Tongue (tissue), 2 donors: ENCODE measurements around the gene TENM4. TPM values are rescaled to one million over a fixed set of nuclear protein-coding genes. Genes with fewer than 3 reads are reported as not detected.

Experiments
- DNase-seq: peaks from one replicate; pipeline ENCODE4 v3.0.0-alpha.2; 2015
- total RNA-seq: library from RNA; depleted of rRNA; stranded (reverse); fragments of >200 nt; gene quantifications from one replicate; pipeline ENCODE4 v1.2.3, GENCODE V29; 2014

The TENM4 gene
- total RNA-seq, 1 donor from 2014 or later = 63.7 TPM

DNA sequence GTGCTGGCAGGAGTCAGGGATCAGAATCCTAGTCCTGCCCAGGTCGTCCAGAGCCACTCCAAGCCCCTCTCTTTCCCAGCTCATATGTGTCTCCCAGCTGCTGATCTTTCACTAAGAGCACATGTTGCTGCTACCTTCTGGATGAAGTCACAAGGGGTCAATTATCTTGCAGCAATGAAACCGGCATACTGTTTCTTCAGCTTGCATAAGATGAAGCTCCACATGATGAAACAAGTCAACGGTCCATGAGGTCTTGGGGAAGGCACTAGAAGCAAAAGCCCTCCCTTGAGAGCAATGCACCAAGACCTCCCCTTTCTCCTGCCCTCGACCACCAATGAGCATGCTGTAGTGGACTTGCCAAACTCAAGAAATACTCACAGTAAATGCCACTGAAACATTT is 148.9 kb downstream of the TENM4 start:
- DNase-seq = no peak

DNA sequence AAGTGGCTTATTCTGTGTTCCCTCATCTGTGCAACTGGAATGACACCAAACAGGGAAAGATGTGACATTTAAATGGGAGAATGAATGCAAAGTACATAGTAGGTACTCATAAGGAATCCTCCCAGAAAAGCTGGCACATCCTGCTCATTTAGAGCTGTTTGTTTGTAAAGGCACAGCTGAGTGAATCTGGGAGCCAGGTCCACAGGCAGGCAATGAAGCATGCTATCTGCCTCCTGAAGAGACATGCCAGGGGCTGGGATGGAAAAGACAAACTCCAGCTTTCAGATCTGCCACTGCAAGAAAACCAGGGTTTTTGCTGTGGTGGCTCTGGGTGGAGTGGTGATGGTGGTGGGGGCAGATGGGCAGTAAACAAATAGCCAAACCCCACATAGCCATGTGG is 150.1 kb downstream of the TENM4 start:
- no peak for DNase-seq

DNA sequence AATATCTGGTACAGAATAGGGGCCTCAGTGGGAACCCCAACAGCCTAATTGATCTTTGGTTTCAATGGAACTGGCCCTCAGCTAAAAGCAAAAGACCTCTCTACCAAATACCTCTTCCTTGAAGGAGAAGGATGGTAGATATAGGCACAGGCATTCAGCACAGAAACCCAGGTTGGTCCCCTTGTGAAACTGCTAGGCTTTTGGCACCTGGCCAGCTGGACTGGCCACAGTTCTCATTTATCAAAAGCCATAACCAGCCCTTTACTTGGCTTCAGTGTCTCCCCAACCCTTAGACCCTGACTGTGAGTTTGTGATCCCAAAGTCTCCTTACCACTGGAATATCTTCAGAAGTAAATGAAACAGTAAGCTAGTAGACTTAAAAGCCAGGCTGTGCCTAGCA is 152.9 kb downstream of the TENM4 start:
- no peak for DNase-seq

DNA sequence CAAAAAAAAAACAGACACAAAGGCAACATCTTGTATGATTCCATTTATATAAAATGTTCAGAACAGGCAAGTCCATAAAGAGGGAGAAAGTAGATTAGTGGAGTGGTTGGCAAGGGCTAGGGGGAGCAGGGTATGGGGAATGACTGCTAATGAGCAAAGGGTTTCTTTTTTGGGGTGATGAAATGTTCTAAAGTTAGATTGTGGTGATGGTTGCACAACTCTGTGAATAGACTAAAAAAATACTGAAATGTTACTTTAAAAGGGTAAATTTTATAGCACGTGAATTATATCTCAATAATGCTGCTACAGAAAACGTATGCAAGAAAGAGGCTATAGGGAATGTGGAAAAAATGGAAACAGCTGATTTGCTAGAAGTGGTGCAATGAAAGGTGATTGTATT is 155.1 kb downstream of the TENM4 start:
- no peak for DNase-seq

DNA sequence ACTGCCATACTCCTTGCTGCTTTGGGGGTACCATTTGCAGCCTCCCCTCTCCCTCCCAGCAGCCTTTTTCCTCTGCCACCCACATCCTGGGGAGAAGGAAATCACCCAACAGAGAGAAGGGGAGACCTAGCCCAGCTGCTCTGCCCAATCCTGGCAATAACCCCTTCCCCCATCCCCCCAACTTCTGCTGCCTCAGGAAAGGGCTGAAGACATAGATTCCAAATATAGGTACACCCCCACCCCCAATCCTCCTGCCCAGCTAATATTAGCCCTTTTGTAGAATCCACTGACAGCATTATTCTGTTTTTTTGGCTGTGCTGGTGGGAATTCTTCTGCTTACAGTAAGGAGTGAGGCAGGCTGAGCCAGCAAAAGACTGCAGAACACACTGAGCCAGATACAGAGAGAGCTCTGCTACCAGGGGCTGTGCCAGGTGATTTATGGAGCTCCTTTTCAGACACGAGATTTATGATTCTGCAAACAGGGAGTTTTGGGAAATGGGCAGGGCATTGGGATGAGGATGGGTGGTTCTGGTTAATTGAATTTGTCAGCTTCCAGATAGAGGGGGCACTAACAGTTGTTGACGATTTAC is 164.0 kb downstream of the TENM4 start:
- DNase-seq = peak; percentile 27

DNA sequence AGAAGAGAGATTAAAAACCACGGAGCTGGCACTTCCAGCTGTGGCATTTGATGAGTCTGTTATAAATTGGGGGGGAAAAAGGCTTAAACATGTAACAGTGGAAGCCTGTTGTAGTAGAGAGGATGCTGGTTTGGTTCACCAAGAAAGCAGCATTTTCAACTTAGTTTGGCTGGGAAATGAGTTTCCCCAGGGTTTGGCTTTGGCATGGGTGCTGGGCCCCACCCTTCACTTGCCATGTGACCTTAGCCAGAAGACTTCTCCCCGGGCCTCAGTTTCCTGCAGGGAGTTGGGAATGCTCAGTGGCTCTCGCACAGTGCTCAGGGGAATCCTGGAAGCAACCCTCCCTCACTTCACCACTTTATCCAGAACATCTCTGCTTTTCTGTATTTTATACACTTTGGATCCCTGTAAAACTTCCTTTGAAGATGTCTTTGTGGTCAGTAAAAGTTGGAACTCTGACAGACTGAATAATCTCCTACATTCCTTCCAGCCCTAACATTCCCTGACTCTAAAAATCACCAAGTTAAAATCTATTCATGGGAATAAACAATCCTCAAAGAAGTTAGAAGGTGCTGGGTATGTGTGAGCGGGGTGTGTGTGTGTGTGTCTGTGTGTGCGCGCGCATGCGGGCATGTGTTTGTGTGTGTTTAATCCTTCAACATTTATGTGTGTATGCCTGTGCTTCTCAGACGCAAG is 166.0 kb downstream of the TENM4 start:
- DNase-seq = peak; percentile 35

DNA sequence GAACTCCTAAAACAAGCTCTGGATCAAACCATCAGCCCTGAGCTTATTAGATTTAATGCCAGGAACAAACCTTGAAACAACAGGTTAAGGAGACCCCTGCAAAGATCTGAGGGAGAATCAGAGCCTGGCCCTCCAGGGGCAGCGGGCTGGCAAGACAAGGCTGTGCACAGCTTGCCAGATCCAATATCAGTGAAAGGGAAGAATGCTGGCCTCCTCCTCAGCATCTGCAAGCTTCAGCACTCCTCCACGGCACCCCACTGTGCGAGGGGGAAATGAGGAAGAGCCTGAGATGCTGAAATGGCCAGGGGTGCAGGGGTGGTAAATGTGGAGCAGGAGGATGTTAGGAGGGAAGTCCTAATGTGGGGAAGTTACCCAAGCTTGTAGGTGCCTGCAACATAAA is 167.0 kb downstream of the TENM4 start:
- DNase-seq = no peak

DNA sequence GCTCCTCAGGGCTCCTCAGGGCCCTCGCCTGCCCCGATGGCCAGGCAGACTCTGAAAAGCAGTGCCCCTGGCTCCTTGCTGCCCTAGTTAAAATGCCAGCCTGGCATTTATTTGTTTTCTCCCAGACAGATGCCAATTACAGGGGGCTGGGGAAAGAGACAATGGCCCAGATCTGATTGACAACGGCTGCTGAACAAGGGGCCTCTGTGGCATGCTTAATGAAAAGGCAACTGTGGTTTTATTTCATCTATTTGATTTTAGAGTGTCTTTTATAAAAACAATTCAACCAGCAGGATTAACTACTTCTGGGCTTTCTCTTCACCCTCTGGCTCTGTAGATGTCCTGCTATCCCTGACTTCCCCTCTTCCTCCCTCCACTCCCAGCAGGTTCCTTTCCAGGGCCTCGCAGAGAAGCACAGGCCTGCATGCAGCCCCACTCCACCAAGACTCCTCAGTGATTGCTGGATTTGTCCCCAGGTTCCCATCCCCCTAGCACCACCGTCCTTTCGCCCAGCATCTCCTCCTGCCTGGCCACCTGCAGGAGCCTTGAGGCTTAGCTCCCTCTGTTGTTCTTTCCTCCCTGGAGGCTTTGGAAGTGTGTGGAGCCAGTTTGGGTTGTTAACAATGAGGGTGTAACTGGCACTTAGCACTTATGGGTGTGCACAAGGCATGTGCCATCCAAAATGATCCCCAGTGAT is 171.1 kb downstream of the TENM4 start:
- DNase-seq = peak; percentile 33

DNA sequence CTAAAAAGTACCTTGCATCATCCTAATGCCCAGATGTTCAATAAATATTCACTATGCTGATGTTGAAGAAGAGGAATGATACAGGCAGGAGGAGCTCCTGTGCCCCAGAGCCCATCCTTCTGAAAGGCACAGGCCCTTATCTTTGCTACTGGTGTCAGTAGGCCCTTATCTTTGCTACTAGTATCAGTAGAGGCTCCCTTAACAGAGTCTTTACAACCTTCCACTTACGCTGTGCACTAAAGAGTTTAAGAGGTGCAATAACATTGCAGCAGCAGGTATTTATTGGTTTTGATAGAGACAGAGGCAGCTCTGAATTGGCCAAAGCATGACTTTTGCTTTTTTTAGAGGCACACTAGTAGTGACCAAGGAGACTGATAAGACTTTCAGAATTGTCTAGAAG is 174.4 kb downstream of the TENM4 start:
- no peak for DNase-seq

DNA sequence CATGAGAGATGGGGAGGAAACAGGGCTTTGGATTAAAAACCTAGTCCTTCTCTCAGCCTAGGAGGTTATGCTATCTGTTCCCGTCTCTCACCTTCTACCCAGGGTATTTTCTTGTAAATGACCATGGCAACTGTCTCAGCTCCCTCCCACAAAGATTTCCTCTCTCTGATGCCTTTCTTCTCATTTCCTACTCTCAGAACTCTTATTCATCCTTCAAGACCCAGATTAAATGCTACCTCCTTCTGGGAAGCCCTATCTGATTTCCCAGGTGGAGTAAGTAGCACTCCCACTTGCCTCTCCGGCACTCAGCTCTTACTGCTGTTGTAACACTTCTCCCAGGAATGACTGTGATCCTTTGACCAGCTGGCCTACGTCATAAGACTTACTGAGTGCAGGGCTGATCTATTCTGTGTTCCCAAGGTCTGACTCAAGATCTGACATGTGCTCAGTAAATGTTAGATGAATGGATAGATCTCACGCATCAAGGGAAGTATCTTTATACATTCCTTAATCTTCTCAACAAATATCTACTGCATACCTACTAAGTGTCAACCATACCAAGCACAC is 175.0 kb downstream of the TENM4 start:
- no peak for DNase-seq

DNA sequence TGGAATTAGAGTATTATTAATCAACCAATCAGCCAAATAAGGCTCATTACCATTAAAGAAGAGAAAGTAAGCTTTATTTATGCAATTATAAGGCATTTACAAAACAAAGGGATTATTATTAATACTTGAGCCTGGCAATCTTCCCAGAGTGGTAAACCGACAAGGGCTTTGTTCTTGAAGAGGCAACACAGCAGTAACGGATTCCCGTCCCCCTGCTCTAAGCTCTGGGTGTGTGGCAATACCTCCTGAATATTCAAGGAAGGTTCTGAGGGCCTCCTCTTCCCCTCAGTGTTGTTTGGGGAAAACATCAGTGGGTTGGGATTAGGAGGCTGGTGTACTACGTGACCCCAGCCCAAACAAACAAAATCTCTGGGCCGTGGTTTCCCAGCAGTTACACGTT is 176.5 kb downstream of the TENM4 start:
- DNase-seq = no peak

DNA sequence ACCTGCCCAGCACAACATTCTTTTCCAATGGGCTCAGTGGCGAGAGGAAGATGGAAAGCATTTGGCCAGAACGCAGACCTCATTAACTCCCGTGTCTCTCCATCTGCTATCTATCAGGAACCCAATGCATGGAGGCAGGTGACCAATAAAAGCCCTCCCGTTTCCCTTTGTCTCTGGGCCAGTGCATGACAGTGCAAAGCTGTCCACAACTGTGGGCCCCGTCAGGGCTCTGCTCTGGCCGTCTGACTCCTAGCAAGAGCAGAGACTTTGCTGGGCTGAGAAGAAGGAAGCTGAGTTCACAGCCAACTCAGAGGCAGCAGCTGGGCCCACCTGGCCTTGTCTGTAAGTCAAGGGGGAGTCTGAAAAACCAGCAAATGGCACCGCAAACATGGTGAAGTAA is 177.8 kb downstream of the TENM4 start:
- DNase-seq = peak; percentile 94

DNA sequence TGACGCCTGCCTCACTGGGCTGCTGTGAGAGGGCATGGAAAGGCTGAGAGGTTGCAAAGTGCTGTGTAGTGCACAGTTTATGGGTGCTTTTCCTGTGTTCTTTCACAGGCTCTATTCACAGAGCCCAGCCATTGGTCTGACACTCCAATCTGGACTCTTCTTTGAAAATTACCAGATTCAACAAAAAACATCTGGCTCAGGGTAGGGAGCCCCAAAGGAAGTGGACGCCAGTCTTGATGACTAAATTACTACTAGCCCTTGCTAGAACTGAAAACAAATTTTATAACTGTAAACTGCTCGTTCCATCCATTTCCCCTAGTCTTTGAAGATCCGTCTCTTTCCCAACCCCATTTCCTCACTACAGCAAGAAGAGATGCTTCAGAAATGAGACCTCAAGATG is 178.6 kb downstream of the TENM4 start:
- DNase-seq = peak; percentile 74

DNA sequence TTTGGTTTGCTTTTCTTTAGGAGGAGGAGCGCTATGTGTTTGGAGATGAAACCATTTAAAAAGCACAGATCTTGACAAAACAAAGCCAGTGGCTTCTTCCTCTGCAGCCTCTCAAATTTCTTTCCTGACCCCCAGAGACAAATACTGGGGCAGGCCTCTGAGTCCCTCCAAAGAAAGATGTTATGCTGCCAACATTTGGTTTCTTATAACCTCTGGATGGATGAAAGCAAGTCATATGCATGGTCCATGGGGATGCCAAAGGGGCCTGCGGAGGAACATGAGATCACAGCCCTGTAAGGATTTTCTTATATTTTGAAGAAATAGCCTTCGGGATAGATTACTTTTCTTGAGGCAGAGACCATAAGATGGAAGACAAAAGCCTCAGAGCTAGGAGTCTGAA is 179.1 kb downstream of the TENM4 start:
- peak; percentile 43 for DNase-seq

DNA sequence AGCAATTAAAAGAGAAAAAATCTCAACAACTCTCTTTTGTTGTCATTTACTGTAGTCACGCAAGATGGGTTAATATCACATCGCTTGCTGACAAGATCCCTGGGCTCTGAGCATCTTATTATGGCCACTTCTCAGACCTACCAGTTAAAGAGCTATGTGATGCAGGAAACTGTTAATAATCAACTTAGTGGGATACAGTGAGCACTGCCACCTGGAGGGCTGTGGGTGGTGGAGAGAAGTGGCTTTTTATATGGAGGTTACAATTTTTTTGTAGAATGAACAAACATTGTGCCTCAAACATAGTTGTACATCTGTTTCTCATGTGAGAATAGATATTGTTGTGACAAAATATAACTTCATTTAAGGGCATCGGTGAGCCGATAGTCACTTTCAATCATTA is 181.0 kb downstream of the TENM4 start:
- no peak for DNase-seq

DNA sequence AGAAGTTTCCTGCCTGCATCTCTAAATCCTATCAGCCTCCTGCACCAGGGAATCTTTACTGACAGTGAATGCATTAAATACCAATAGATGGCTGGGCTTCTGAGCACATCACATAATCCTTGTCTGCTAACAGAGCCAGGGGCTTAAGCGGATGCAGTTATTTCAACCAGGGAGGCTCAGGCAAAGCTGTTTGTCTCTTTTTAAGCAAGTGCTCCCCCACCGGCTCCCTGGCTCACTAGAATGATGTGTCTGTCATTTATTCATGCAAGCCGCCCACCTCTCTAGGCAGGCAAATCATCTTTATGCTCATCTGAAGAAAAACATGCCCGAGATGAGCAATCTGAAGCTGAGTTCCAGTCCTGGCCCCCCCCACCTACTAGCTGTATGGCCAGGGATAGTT is 182.3 kb downstream of the TENM4 start:
- no peak for DNase-seq

DNA sequence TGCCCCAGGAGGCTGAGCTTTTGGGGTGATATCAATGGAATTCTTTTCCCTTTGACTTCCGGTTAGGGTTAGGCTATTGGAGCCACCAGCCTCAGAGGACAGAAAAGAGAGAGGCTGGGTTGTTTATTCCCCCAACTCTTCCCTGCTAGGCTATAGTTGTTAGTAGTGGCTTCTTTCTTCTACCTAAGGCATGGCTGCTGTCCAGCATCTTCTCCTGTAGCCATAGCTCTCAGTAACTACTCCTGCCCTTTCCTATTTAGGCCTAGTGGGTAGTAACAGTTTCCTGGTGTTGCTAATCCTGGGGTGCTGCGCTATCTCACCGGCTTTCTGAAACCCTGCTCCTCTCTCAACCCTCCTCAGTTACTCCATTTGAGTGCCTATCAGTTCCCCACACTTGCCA is 184.9 kb downstream of the TENM4 start:
- no peak for DNase-seq

DNA sequence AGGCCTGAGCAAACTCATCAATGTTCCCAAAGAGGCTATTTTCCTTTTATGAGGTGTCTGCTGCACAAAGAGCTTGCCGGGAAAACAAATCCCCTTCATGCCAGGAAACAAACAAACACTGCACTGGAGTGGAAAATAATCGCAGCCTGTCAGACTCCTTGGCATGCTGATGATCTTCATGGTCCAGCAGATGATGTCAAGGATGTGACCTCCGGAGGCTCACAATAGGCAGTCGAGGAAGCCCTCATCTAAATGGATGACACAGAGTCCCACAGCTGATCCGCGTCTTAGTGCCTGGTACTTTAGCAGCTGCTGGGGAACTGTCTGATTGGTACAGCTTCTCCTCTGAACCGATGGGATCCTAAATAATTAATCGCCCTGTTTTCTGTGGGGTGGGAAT is 187.6 kb downstream of the TENM4 start:
- DNase-seq = no peak

DNA sequence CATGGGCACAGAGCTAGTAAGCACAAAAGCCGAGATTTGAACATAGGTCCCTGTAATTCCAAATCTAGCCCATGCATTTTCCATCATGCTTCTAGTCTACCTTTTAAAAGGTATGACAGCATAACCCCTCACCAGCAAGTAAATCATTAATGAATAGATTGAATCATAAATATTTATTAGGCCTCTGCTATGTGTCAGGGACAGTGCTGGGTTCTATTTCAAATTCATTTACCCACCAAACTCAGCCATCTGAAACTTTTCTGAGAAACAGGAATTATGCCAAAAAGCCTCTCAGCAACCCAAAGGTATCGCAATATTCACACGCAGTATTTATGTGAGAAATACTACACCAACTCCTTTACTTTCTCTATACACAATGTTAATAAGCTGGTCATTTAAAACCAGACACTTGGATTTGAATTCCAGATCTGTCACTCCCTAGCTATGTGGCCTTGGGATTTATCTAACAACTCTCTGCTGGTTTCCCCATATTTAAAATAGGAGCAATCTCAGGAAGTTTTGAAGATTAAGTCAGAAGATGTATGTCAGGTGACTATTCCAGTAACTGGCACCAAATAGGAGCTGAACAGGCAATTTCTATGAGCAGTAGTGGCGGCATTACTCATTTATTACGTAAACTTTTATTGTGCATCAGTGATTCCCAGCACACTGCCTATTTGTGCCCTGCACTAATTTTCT is 191.4 kb downstream of the TENM4 start:
- no peak for DNase-seq

DNA sequence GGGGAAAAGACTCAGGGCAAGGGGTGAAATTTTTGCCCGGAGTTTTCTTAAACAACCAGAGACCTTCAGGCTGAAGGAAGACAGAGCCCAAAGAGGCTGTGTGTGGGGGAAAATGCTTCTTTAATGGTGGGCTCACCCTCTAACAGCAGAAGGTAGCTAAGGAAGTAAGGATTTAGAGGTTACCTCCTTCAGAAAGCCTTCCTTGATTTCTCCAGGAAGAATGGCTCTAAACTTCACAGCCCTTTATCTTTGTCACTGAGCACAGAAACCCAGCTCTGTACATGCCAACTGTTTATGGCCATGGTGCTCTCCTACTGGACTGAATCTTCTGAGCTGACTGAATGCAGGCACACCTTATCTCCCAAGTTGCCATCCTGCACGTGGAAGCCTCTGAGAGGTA is 196.0 kb downstream of the TENM4 start:
- DNase-seq = no peak

DNA sequence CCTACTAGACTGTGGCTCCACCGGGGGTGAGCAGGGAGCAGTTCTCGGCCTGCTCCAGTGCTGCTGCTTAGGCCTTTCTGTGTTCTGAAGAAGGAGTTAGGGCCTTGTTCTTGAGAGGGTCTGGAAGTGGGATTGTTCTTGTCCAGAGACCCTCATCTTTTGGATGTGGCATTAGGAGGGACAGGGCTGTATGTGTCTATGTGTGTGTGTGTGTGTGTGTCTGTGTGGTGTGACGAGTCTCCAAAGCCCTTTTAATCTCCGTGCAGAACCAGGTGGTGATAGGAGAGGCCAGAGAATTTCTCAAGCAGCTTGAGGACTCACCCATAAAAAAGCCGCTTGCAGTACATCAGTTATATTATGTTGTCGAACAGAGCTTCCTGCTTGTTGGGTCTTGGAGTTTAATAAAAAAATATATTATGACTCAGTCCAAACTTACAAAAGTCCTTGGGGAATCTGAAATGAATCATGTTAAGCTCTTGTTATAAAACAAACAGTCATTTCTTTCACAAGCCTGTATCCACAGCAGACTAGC is 196.5 kb downstream of the TENM4 start:
- DNase-seq = peak; percentile 77

DNA sequence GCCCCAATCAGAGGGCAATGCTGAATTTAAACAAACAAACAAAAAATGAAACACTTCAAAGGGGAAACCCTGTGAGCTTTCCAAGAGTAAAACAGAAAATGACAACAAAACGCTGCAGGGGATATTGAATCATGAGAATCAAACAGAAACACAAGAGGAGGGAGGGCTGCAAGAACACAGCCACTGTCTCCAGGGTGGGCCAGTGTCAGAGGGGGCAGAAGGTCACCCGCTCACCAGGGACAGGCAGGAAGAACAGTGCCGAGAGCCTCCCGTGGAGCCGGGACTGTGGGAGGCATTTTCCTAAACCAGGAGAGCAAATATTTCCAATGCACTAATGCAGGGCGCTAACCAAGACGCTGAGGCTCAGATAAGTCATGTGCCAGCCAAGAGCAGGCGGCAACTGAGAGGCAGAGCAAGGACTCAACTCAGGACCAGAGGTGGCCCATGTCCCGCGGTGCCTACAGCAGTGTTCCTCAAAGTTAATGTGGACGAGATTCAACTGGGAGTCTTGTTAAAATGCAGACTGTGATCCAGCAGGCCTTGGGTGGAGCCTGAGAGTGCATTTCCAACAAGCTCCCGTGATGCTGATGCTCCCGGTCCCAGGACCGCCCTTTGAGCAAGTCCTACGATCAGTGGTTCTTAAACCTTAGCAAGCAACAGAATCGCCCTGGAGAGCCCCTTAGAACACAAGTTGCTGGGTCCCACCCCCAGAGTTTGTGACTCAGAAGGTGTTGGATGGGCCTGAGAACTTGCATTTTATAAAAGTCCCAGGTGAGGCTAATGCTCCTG is 197.2 kb downstream of the TENM4 start:
- DNase-seq = no peak
